OCI-LY1 (cell line): ENCODE data around the gene PRDM15.

Source experiments
- CTCF ChIP-seq: fragments of 200-600 bp; sonication (generic), shearing (Covaris generic); IDR thresholded peaks from 2 replicates; pipeline ENCODE4 v1.5.1; 2017; ENCODE audit warnings: mild to moderate bottlenecking, antibody characterized with exemption, low read length, moderate library complexity, mixed read lengths
- EZH2 ChIP-seq: fragments of 200-600 bp; sonication (generic), shearing (Covaris generic); IDR thresholded peaks from 2 replicates; pipeline ENCODE4 v1.8.0; 2017; ENCODE audit warnings: borderline replicate concordance, mixed run types, mild to moderate bottlenecking, antibody characterized with exemption, low read length, moderate library complexity, mixed read lengths

GRCh38 chr21:41802684-41803083 is 76.5 kb downstream of the PRDM15 start:
- TF ChIP-seq CTCF: no peak
- no peak for TF ChIP-seq EZH2
